SK-N-SH treated with all-trans-retinoic acid at 6 μM for 48 hours (cell line): Measurements from ENCODE around the gene POLR2I.

ENCODE experiments used
- TOX ChIP-seq: fragments of 250-450 bp; sonication (Bioruptor Pico); IDR thresholded peaks from 2 replicates; pipeline ENCODE4 v1.8.0; 2021; ENCODE audit warnings: mild to moderate bottlenecking, moderate library complexity, borderline replicate concordance
- ZC3H10 ChIP-seq: fragments of 250-450 bp; sonication (Bioruptor Pico); IDR thresholded peaks from 2 replicates; pipeline ENCODE4 v1.5.1; 2021; ENCODE audit warnings: mild to moderate bottlenecking, moderate library complexity
- TF ChIP-seq, protein P1 (sequence below): fragments of 250-450 bp; sonication (Bioruptor Pico); IDR thresholded peaks from 2 replicates; pipeline ENCODE4 v1.8.0; 2021; ENCODE audit warnings: low read depth, mild to moderate bottlenecking, moderate library complexity, borderline replicate concordance

DNA sequence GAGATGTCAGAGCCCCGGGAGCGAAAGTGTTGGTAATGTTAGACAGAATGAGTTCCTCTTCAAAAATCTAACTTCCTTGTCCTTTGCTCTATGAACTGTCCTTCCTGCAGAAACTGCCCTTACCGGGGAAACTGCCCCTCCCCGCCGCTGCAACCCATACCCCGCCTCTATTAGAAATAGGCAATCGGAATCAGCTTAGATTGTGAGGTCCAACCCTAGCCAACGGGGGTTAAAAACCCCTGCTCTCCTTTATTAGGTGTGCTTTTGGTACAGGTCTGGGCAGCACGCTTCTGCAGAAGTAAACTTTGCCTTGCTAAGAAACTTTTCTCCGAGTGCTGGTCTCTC lies 13.7 kb upstream of the POLR2I start:
- TF ChIP-seq, protein P1, sequence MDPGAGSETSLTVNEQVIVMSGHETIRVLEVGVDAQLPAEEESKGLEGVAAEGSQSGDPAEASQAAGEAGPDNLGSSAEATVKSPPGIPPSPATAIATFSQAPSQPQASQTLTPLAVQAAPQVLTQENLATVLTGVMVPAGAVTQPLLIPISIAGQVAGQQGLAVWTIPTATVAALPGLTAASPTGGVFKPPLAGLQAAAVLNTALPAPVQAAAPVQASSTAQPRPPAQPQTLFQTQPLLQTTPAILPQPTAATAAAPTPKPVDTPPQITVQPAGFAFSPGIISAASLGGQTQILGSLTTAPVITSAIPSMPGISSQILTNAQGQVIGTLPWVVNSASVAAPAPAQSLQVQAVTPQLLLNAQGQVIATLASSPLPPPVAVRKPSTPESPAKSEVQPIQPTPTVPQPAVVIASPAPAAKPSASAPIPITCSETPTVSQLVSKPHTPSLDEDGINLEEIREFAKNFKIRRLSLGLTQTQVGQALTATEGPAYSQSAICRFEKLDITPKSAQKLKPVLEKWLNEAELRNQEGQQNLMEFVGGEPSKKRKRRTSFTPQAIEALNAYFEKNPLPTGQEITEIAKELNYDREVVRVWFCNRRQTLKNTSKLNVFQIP (CRISPR knock-in tag): no peak
- TF ChIP-seq ZC3H10 (no peak), TOX (CRISPR knock-in tag) (no peak)
